Loucy (cell line): ENCODE data around the gene GTF2F1.

ENCODE experiments used
- H2AFZ ChIP-seq: fragments of 200-600 bp; sonication (generic); 2 replicates; pipeline ENCODE4 v1.6.0; 2016; ENCODE audit warnings: antibody characterized with exemption, mild to moderate bottlenecking, low read length, moderate library complexity
- H3F3A ChIP-seq: fragments of 200-600 bp; 2 replicates; pipeline ENCODE4 v1.6.0; 2016; ENCODE audit warnings: antibody characterized with exemption, low read depth, mild to moderate bottlenecking
- H3K27me3 ChIP-seq: fragments of 200-600 bp; sonication (generic); 2 replicates; pipeline ENCODE4 v1.6.1; 2014; ENCODE audit warnings: low read length, mild to moderate bottlenecking; ENCODE audit not compliant: insufficient read depth, poor library complexity, severe bottlenecking
- H3K36me3 ChIP-seq: fragments of 200-600 bp; sonication (generic); 2 replicates; pipeline ENCODE4 v1.6.1; 2016; ENCODE audit warnings: low read length; ENCODE audit not compliant: insufficient read depth
- H3K4me1 ChIP-seq: fragments of 200-600 bp; sonication (generic); 2 replicates; pipeline ENCODE4 v1.5.1; 2014; ENCODE audit warnings: low read length, mild to moderate bottlenecking; ENCODE audit not compliant: insufficient read depth, poor library complexity, severe bottlenecking
- H3K4me2 ChIP-seq: fragments of 200-600 bp; sonication (generic); 2 replicates; pipeline ENCODE4 v1.6.0; 2014; ENCODE audit warnings: antibody characterized with exemption, low read length, low read depth, mild to moderate bottlenecking; ENCODE audit not compliant: poor library complexity, severe bottlenecking
- H3K4me3 ChIP-seq: fragments of 200-600 bp; sonication (generic); 2 replicates; pipeline ENCODE4 v1.5.1; 2014; ENCODE audit warnings: low read length, mild to moderate bottlenecking, mixed read lengths; ENCODE audit not compliant: poor library complexity, severe bottlenecking
- H3K79me2 ChIP-seq: fragments of 200-600 bp; sonication (generic); 2 replicates; pipeline ENCODE4 v1.6.1; 2014; ENCODE audit warnings: low read length; ENCODE audit not compliant: insufficient read depth
- H3K9ac ChIP-seq: fragments of 200-600 bp; sonication (generic); 2 replicates; pipeline ENCODE4 v1.6.0; 2014; ENCODE audit warnings: mild to moderate bottlenecking, low read depth, low read length, moderate library complexity; ENCODE audit not compliant: poor library complexity, severe bottlenecking
- H3K9me2 ChIP-seq: fragments of 200-600 bp; sonication (generic); replicated peaks from 2 replicates; pipeline ENCODE4 v1.6.1; 2016; ENCODE audit warnings: low read depth, low read length, mixed read lengths
- H3K9me3 ChIP-seq: fragments of 200-600 bp; sonication (generic); 2 replicates; pipeline ENCODE4 v1.6.1; 2014; ENCODE audit warnings: mild to moderate bottlenecking, antibody characterized with exemption, low read length, low read depth; ENCODE audit not compliant: insufficient read depth
- H4K20me1 ChIP-seq: fragments of 200-600 bp; sonication (generic); 2 replicates; pipeline ENCODE4 v1.6.0; 2014; ENCODE audit warnings: antibody characterized with exemption, low read length, mild to moderate bottlenecking; ENCODE audit not compliant: insufficient read depth, poor library complexity, severe bottlenecking
- EZH2phosphoT487 ChIP-seq: fragments of 200-600 bp; IDR thresholded peaks from 2 replicates; pipeline ENCODE4 v1.6.1; 2018; ENCODE audit warnings: antibody characterized with exemption, mild to moderate bottlenecking, moderate library complexity, borderline replicate concordance
- TF ChIP-seq, protein P1 (sequence below): fragments of 200-600 bp; sonication (generic); conservative IDR thresholded peaks from 2 replicates; pipeline ENCODE4 v1.5.1; 2014; ENCODE audit warnings: mild to moderate bottlenecking, antibody characterized with exemption, low read length

GTF2F1 gene

GRCh38 chr19:6375411-6376010 lies 17.5 kb downstream of the GTF2F1 start, which contains the start of gene PSPN:
TSS of gene PSPN (minus strand) at chr19:6375933. CDS start at chr19:6375849, 84 bp downstream.
- Histone ChIP-seq H3F3A (peaks cover 3% of the 10 kb centered on the region; the same call in 1 of the 2 replicates), H2AFZ (no peak within 1 kb of the TSS), H3K9me3 (no peaks in the 10 kb centered on the region), H3K4me3 (no peak within 1 kb of the TSS), H3K9ac (no peak within 1 kb of the TSS), H3K9me2 (no peaks in the 10 kb centered on the region), H3K36me3 (peaks cover 14% of the 10 kb centered on the region; the same call in 1 of the 2 replicates), H3K4me1 (peaks cover 6% of the 10 kb centered on the region), H4K20me1 (peaks cover 12% of the 10 kb centered on the region), H3K79me2 (no peaks in the 10 kb centered on the region), H3K4me2 (no peak within 1 kb of the TSS), H3K27me3 (no peaks in the 10 kb centered on the region)
- no peak for TF ChIP-seq EZH2phosphoT487
- TF ChIP-seq, protein P1, sequence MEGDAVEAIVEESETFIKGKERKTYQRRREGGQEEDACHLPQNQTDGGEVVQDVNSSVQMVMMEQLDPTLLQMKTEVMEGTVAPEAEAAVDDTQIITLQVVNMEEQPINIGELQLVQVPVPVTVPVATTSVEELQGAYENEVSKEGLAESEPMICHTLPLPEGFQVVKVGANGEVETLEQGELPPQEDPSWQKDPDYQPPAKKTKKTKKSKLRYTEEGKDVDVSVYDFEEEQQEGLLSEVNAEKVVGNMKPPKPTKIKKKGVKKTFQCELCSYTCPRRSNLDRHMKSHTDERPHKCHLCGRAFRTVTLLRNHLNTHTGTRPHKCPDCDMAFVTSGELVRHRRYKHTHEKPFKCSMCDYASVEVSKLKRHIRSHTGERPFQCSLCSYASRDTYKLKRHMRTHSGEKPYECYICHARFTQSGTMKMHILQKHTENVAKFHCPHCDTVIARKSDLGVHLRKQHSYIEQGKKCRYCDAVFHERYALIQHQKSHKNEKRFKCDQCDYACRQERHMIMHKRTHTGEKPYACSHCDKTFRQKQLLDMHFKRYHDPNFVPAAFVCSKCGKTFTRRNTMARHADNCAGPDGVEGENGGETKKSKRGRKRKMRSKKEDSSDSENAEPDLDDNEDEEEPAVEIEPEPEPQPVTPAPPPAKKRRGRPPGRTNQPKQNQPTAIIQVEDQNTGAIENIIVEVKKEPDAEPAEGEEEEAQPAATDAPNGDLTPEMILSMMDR, result no peak

- no peak overlapping the region for H3K4me2 ChIP-seq
- no peak overlapping the region for H3K9ac ChIP-seq
- H3F3A ChIP-seq, result peaks cover 3% of the 10 kb centered on the region; the same call in 1 of the 2 replicates
- no peaks in the 10 kb centered on the region for H3K79me2 ChIP-seq
- no peak for TF ChIP-seq EZH2phosphoT487
- TF ChIP-seq, protein P1, result no peak
- no peak overlapping the region for H2AFZ ChIP-seq
- peaks cover 8% of the 10 kb centered on the region; the same call in 1 of the 2 replicates for H3K36me3 ChIP-seq
- no peaks in the 10 kb centered on the region for H3K9me3 ChIP-seq
- H3K4me3 ChIP-seq, result no peak overlapping the region
- H4K20me1 ChIP-seq, result peaks cover 12% of the 10 kb centered on the region
- H3K27me3 ChIP-seq, result no peaks in the 10 kb centered on the region
- no peaks in the 10 kb centered on the region for H3K9me2 ChIP-seq
- H3K4me1 ChIP-seq, result peaks cover 6% of the 10 kb centered on the region
Observed at GRCh38 chr19:6374711-6375410, 18.1 kb downstream of the GTF2F1 start.

- no peaks in the 10 kb centered on the region for H3K79me2 ChIP-seq
- no peak overlapping the region for H2AFZ ChIP-seq
- H3K9me2 ChIP-seq, result no peaks in the 10 kb centered on the region
- peaks cover 12% of the 10 kb centered on the region for H4K20me1 ChIP-seq
- TF ChIP-seq, protein P1, result no peak
- TF ChIP-seq EZH2phosphoT487, result no peak
- no peaks in the 10 kb centered on the region for H3K9me3 ChIP-seq
- peak overlapping the region; percentile 69 for H3K9ac ChIP-seq
- H3K27me3 ChIP-seq, result no peaks in the 10 kb centered on the region
- peaks cover 3% of the 10 kb centered on the region; the same call in 1 of the 2 replicates for H3F3A ChIP-seq
- H3K36me3 ChIP-seq, result peaks cover 1% of the 10 kb centered on the region; the same call in 1 of the 2 replicates
- peaks cover 6% of the 10 kb centered on the region for H3K4me1 ChIP-seq
- peak overlapping the region; percentile 85 for H3K4me3 ChIP-seq
- H3K4me2 ChIP-seq, result peak overlapping the region; percentile 96
Observed at GRCh38 chr19:6374161-6374709, 18.7 kb downstream of the GTF2F1 start.
